GM12864 (cell line): Measurements from ENCODE around the gene TAB2.

Source experiments
- DNase-seq: peaks from one replicate; pipeline ENCODE4 v3.0.0-alpha.2; 2011; ENCODE audit warnings: low read depth
- H3K4me3 ChIP-seq: 2 replicates; pipeline ENCODE4 v1.5.1; 2011; ENCODE audit warnings: mild to moderate bottlenecking, low read depth, low read length, control low read depth
- CTCF ChIP-seq: IDR thresholded peaks from 2 replicates; pipeline ENCODE4 v1.5.1; 2011; ENCODE audit warnings: low read depth, mild to moderate bottlenecking, moderate library complexity, low read length, control low read depth, inconsistent platforms; ENCODE audit errors: missing control alignments

Gene TAB2

GRCh38 chr6:149436647-149437046 is 119.1 kb downstream of the TAB2 start:
- H3K4me3 ChIP-seq, result no peak overlapping the region
- TF ChIP-seq CTCF, result no peak
- DNase-seq, result no peak

- no peak for TF ChIP-seq CTCF
- DNase-seq, result no peak
- no peak overlapping the region for H3K4me3 ChIP-seq
These were observed 119.7 kb downstream of the TAB2 start for GRCh38 chr6:149437212-149437611.

- H3K4me3 ChIP-seq, result no peak overlapping the region
- no peak for TF ChIP-seq CTCF
- no peak for DNase-seq
These were observed 121.3 kb downstream of the TAB2 start for GRCh38 chr6:149438855-149439254.

GRCh38 chr6:149439626-149440025 is 122.1 kb downstream of the TAB2 start:
- no peak for TF ChIP-seq CTCF
- DNase-seq, result no peak
- no peak overlapping the region for H3K4me3 ChIP-seq

GRCh38 chr6:149440735-149441671 is 123.5 kb downstream of the TAB2 start:
- no peak for TF ChIP-seq CTCF
- H3K4me3 ChIP-seq, result no peak overlapping the region
- DNase-seq, result no peak

GRCh38 chr6:149441740-149442139 is 124.2 kb downstream of the TAB2 start:
- no peak for TF ChIP-seq CTCF
- DNase-seq, result no peak
- H3K4me3 ChIP-seq, result no peak overlapping the region
